IPS-18c (cell line): ENCODE data around the gene KLHDC7B.

ENCODE experiments used
- H3K4me3 ChIP-seq: 2 replicates; pipeline ENCODE4 v1.7.0; 2013; ENCODE audit warnings: low read depth, mild to moderate bottlenecking, low read length, moderate library complexity; ENCODE audit not compliant: insufficient read depth
- H3K9me3 ChIP-seq: one replicate; pipeline ENCODE4 v1.6.1; 2013; ENCODE audit warnings: mild to moderate bottlenecking, low read length, moderate library complexity; ENCODE audit not compliant: control insufficient read depth, insufficient read depth

KLHDC7B gene

DNA sequence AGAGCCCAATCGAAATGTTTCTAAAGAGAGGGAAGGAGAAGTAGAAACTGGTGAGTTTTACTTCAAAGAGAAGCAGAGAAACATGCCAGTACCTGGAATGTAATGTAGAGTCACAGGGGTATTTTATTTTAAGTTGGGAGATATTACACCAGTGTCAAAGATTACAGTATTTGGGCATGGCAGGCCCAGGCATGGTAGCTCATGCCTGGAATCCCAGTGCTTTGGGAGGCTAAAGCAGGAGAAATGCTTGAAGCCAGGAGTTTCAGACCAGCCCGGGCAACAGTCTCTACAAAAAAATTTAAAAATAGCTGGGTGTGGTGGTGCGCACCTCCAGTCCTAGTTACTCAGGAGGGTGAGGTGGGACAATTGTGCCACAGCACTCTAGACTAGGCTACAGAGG, 14.3 kb downstream of the KLHDC7B start:
- H3K4me3 ChIP-seq = no peak overlapping the region

DNA sequence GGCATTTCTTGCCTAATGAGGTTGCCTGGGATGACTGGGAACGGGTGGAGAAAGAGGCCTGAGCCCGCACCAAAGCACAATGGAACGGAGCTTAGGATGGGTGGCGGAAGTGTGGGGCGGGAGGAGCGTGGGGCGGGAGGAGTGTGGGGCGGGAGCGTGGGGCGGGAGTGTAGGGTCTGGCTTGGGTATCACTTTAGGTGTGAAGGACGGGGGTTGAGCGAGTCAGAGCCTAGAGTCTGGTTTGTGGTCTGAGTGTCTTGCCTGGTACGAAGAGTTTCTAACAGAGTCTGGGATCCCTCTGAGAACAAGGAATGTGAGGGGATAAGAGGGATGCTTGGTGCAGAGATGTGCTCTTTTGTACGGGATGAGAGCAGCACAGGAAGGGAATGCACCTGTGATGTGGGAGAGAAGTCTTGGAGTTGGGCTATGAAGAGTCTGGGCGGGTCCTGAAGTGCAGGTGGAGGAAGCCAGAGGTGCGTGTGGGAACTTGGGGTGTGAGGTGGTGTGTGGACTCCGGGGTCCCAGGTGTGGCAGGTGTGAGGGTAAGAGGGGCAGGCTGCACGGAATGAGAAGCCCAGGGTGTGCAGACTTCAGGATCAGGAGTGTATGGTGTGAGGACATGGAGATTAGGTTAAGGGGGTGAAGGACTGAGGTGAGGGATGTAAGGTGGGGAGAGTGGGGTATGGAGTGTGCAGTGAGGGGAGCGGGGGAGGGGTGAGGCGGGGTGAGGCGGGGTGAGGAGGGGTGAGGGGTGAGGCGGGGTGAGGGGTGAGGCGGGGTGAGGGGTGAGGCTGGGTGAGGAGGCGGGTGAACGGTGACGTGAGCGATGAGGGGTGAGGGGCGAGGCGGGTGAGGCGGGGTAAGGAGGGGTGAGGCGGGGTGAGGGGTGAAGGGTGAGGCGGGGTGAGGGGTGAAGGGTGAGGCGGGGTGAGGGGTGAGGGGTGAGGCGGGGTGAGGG, 16.0 kb downstream of the KLHDC7B start:
- H3K9me3 ChIP-seq = no peaks in the 10 kb centered on the region
- no peak overlapping the region for H3K4me3 ChIP-seq

More for the DNA sequence above, 14.3 kb downstream of the KLHDC7B start:
- no peaks in the 10 kb centered on the region for H3K9me3 ChIP-seq

DNA sequence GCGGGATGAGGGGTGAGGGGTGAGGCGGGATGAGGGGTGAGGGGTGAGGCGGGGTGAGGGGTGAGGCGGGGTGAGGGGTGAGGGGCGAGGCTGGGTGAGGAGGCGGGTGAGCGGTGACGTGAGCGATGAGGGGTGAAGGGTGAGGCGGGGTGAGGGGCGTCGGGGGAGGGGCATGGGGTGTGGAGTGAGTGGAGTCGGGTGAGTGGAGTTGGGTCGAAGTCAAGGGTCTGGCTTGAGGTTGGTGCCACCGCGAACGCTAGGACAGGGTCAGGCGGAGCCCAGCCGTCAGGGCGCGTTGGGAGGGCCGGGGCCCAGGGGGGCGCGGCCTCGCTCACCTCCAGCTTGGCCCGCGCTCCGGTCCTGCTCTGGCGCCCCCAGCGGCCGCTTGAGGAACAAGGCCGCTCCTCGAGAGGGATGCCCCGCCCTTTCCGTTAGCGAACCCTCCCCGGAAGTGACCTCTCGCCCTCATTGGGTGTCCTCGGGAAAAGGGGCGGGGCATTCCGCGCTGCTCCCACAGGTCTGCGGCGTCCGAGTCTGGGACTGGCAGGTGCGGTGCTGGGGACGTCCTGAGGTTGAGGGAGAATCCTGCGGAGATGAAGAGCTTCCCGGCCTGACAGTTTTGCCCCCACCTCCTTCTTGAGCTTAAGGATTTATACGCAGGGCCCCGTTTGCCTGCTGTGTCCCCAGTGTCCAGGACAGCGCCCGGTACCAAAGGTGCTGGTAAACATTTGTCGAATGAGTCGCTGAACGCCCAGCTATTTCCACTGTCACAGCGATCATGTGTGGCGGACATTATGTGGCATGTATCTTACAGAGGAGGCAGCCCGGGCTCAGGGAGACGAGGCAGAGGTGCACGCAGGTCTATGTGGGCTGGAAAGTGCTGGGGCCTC, 17.1 kb downstream of the KLHDC7B start, which contains the start of gene SYCE3:
Gene SYCE3, minus strand, starts transcription at position 397 of the 890 bp plus-strand sequence. CDS start 6,514 bp downstream, outside the sequence.
- H3K9me3 ChIP-seq = no peaks in the 10 kb centered on the region
- peak within 1 kb of the TSS; percentile 70 for H3K4me3 ChIP-seq

DNA sequence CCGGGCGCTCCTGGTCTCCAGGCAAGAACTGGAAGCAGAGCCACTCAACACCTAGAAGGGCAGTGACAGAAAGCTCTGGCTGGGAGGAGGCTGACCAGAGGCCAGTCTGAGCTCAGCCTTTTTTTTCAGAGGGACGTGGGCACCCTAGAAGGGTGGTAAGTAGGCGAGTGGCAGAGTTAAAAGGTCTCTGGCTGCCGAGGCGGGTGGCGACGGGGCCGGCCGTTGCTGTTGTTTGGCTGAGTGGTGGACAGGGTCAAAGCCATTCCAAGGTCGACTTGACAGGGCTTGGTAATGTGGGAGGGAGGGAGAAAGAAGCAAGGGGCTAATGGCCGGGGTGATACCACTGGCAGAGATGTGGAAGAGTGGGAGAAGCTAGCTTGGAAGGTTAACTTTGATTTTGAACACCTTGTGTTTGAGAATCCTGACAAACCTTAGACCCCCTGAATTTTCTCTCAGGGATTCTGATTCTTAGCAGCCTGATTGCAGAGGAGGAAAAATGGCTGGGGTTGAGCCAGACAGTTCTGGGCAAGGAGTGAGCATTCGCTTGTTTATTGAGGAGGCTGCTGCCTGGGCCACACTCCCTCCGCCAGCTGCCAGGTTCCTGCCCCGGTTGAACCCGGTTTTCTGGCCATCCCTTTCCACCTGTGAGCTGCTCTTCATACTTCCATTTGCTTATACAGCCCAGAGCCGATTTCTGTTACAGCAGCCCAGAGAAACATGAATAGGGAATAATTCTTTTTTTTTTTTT, 17.9 kb downstream of the KLHDC7B start:
- peak overlapping the region; percentile 70 for H3K4me3 ChIP-seq
- H3K9me3 ChIP-seq = no peaks in the 10 kb centered on the region

DNA sequence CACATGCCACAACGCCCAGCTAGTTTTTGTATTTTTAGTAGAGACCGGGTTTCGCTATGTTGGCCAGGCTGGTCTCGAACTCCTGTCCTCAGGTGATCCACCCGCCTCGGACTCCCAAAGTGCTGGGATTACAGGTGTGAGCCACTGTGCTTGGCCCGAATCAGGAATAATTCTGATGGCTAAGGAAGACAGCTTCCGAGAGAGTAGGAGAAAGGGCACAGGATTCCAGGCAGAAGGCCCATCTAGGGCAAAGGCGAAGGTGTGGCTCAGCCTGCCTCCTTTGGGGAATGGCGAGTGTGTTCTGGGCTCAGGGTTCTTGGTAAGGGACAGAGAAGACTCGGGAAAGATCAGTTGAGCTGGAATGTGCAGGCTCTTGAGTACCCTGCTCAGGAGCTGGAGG, 18.6 kb downstream of the KLHDC7B start:
- Histone ChIP-seq H3K4me3 (no peak overlapping the region), H3K9me3 (no peaks in the 10 kb centered on the region)

DNA sequence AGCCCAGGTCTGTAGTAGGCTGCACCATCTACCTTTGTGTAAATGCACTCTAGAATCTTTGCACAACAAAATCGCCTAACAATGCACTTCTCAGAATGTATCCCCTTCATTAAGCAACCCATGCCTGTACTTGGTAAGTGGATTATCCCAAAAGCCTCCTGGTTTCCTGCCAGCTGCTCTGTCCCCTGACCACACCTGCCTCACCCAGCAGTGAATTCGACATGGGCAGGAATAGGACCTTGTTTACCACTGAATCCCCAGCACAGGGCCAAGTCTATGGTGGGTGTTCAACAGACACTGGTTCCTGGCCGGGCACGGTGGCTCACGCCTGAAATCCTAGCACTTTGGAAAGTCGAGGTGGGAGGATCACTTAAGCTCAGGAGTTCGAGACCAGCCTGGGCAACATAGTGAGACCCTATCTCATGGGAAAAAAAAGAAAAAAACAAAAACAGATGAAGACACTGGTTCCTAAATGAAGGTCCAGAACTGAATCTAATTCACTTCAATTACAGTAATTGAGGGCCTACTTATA, 22.1 kb downstream of the KLHDC7B start:
- Histone ChIP-seq H3K9me3 (no peaks in the 10 kb centered on the region), H3K4me3 (no peak overlapping the region)

DNA sequence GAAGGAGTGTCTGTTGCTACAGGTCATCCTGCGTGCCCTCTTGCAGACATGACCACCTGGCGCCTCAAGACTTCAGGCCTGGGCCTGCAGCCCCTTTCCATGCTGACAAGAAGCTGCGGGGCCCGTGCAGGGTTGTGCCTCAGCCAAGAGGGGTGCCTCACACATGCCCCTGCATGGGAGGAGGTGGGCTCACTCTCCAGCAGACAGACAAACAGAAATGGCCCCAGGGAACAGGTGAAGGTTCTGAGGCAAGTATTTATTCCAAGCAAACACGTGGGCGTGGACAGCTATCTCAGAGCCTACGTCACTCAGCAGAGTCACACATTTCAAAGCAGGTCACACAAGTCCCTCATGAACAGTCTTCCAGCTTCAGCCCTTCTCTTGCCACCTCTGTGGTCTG, 22.9 kb downstream of the KLHDC7B start:
- H3K4me3 ChIP-seq = no peak overlapping the region
- H3K9me3 ChIP-seq = no peaks in the 10 kb centered on the region

DNA sequence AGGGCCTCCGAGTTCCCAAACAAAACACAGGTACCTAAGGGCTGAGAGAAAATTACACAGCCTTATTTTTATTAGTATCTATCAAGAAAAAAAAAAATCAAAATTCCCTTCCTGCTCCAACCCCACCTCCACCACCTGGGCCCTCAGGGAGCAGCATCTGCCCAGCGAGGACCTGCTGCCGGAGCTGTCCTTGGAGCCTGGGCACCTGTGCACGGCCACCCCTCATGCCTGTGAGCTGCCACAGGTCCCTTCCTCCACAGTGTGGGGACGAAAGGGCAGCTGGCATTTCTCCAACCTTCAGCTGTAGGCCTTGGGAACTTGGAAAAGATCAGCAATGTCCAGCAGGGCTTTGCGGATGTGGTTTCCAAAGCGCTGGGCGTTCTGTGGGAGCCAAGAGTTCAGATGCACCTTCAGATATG, 23.4 kb downstream of the KLHDC7B start:
- no peaks in the 10 kb centered on the region for H3K9me3 ChIP-seq

DNA sequence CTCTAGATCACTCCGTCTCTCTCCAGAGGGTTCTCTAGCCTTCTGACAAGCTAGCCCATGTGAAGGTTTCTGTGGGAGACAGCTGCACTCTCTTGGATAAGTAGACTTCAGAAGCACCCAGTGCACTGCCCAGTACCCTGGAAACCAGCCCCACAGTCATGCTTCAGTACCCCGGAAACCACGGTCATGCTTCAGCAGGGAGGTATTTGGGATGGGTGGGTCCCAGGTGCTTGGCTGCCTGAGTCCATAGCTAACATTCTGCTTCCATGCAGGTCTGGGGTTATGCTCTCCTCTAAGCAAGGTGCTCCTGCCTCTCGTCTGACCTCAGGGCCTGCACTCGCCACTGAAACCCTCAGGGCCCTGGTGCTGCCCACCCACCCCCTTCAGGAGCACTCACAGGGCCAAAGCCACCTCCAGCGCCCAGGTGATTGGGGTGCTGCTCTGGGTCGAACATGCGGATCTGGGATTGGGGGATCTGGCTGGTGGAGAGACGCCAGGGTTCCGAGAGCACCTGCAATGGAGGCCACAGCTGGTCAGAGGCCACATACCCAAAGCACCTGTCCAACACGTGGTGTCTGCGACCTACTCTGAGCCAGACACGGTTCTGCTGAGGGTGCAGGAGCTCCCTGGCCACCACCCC, 24.3 kb downstream of the KLHDC7B start:
- H3K9me3 ChIP-seq = peaks cover 2% of the 10 kb centered on the region
- H3K4me3 ChIP-seq = no peak overlapping the region

More for the DNA sequence above, 23.4 kb downstream of the KLHDC7B start:
- no peak overlapping the region for H3K4me3 ChIP-seq

DNA sequence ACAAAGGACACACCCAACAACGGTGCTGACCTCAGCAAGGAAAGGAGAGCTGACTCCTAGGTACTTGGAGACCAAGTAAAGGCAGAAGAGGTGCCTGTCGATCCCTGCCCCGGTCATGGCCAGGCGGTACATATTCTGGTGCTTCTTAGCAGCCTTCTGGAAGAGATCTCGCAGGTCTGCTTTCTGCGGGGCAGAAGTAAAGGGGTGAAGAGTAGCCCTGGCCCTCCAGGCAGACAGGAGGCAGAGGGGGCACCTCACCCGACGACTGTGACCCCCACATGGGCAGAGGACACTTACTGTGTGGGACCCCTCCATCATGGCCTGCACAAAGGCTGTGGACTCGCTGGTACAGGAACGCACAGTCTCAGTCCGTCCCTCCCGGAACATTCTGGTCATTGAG, 25.2 kb downstream of the KLHDC7B start:
- Histone ChIP-seq H3K4me3 (no peak overlapping the region), H3K9me3 (peaks cover 2% of the 10 kb centered on the region)

DNA sequence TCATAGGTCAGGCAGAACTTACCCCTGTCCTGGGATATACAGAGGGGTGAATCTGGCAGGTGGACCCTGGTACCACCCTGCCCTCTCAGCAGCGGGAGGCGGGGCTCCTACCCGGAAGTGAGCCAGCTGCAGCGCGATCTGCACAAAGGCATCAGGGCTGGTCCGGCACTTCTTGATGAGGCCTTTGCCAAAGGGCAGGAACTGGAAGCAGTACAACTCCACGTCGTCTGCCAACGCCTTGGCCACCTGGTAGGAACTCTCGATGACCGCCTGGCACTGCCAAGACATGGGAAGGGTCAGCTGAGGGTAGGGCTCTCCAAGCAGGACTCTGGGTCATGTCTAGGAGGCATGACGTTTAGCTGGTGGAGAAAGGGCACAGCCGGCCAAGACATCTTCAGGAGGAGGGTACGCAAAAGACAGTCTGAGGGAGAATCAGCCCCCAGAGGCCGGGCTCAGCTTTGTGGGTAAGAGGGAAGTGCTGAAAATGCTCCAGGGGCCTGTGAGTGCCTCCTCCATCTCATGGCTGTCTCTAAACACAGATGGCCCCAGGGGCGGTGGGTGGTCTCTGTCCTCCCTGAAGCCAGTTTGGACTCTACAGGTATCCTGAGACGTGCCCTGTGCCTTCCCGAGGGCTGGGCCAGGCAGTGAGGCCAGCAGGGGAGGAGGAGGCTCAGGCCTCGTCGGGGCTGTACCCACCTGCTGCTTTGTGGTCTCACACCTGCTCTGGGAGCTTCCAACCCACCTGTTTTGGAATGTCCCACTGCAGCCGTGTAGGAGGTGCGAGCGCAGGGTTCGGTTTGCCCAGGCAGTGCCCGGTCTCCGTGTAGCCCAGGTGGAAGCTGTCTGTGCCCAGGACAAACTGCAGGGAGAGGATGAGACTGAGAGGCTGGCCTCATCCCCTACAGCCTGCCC, 25.8 kb downstream of the KLHDC7B start:
- no peak overlapping the region for H3K4me3 ChIP-seq
- peaks cover 2% of the 10 kb centered on the region for H3K9me3 ChIP-seq

DNA sequence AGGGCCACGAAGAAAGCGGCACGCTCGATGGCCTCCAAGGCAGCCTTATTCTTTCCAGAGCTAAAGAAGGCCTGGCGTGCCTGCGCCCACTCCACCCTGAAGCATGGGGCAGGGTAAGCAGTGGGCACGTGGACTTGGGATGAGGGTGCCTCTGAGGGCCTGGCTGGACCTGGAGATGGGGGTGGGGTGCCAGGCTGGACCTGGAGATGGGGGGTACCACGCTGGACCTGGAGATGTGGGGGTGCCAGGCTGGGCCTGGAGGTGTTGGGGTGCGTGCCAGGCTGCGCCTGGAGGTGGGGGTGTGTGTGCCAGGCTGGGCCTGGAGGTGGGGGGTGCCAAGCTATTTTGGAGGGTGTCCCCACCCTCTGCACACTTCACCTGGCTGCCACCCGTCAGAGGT, 27.3 kb downstream of the KLHDC7B start:
- H3K9me3 ChIP-seq = peaks cover 2% of the 10 kb centered on the region

DNA sequence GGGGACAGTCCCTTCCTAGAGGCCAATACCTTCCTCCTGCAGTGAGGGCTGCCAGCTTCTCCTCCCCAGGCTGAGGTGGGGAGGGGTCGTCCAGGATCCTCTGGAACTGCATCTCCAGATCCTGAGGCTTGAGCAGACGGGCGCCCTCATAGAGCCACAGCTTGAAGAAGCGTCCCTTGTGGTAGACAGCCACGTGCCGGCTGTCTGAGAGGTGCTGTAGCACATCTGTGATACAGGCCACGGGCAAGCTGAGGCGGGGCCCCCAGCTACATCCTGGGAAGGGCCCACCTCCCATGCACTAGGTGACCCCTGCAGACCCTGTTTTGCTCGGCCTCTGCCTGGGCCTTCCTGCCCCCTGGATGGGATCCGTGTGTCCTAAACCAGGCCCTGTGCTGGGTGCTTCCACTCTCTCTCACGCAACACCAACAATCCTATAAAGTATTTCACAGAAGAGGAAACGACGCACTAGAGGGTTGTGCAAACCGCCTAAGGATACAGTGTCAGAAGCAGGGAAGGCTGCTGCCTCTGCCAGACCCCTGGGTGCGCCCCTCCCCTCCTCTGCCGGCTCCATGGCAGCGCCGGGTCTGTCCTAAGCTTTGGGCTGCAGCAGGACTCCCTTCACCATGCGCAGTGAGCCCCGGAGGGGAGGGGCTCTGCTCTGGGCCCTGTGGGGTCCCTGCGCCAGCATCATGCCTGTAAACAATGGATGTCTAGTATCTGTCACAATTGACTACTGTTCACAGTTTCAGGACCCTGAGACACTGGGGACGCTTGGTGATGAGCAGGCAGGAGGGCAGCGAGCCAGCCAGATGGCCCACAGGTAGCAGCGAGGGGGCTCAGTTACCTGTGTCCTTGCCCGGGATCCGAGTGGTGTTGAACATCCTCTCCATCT, 28.0 kb downstream of the KLHDC7B start:
- H3K4me3 ChIP-seq = no peak overlapping the region
- peaks cover 2% of the 10 kb centered on the region for H3K9me3 ChIP-seq

More for the DNA sequence above, 27.3 kb downstream of the KLHDC7B start:
- H3K4me3 ChIP-seq = no peak overlapping the region

DNA sequence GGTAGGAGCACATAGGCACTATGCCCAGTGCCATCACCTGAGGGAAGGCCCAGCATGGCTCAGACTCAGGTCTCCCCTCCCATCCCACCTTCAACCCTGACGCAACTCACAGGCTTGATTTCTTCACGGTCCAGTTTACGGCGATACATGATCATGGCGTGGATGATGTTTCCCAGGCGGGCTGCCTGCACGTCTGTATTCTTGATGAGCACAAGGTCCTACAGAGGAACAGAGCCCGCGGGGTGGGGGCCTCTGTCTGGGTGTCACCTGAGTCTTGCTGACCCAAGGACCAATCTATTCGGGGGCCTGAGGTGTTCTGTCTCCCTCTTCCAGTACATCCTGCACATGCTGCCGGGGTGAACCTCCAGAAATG, 28.7 kb downstream of the KLHDC7B start:
- peaks cover 2% of the 10 kb centered on the region for H3K9me3 ChIP-seq
- no peak overlapping the region for H3K4me3 ChIP-seq
